Measurements from ENCODE around the gene MAP3K13. TPM values are rescaled to one million over a fixed set of nuclear protein-coding genes. Genes with fewer than 3 reads are reported as not detected.

MAP3K13 gene
- total and polyA plus RNA-seq, 2 donors (not counting 1 experiment from before 2014, with no cell fraction given), result 15.0 to 28.2 TPM

DNA sequence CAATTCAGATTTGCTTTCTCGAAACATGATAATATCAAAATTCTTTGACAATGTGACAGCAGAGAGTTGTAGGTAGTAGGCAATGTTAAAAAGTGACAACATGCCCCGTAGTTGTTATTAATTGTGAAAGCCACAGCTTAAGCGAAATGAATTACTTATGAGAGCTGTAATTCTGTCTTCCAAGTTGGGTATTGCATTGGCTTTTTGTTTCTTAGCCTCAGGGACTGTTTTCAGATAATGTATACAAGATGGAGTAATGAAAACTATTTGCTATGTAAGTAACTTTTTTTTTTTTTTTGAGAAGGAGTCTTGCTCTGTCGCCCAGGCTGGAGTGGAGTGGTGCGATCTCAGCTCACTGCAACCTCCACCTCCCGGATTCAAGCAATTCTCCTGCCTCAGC, 43.1 kb upstream of the MAP3K13 start:
- no peaks in the 10 kb centered on the region for H3K4me1 ChIP-seq (ENCODE audit: control insufficient read depth, extremely low read depth, insufficient read depth, low read length)
- H3K9ac ChIP-seq (ENCODE audit: insufficient read depth, low read length), result no peak overlapping the region
- no peaks in the 10 kb centered on the region for H3K27me3 ChIP-seq (ENCODE audit: control insufficient read depth, insufficient read depth, low read length)
- H2AFZ ChIP-seq (ENCODE audit: low read length), result no peak overlapping the region
- no peak for TF ChIP-seq EZH2 (IDR thresholded peaks at IDR 0.05; ENCODE audit: low read length, missing control alignments)
- no peak for TF ChIP-seq CTCF (conservative IDR thresholded peaks at IDR 0.05 in 1 of 2, IDR thresholded peaks at IDR 0.05 in 1 of 2; ENCODE audit: low read depth in 1 of 2, low read length in 2 of 2)
- H3K79me2 ChIP-seq (ENCODE audit: control insufficient read depth, insufficient read depth, low read length), result no peaks in the 10 kb centered on the region
- H3K9me3 ChIP-seq (ENCODE audit: control insufficient read depth, insufficient read depth, low read depth, low read length), result no peaks in the 10 kb centered on the region
- H3K36me3 ChIP-seq (ENCODE audit: control insufficient read depth, insufficient read depth, low read length), result no peaks in the 10 kb centered on the region
- H3K4me3 ChIP-seq (replicated peaks in 1 of 4; ENCODE audit: control extremely low read depth in 1 of 4, insufficient read depth in 1 of 4, low read depth in 3 of 4, low read length in 4 of 4), result no peak overlapping the region
- H3K27ac ChIP-seq (ENCODE audit: insufficient read depth, low read length), result no peak overlapping the region
- H3K4me2 ChIP-seq (ENCODE audit: extremely low read depth, insufficient read depth, low read length), result no peak overlapping the region
- no peak for DNase-seq (ENCODE audit: low read depth in 2 of 2)
- no peaks in the 10 kb centered on the region for H4K20me1 ChIP-seq (ENCODE audit: control insufficient read depth, extremely low read depth, insufficient read depth, low read length)

DNA sequence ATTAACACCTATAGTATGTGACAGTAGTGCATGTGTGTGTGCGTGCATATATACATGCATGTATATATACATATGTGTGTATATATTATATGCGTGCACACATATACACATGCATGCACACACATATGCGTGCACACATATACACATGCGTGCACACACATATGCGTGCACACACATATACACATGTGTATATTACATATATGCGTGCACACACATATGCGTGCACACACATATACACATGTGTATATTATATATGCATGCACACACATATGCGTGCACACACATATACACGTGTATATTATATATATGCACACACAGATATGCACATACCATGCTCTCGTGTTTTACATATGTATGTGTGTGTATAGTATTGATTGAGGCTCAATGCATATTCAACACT, 42.0 kb upstream of the MAP3K13 start:
- no peak overlapping the region for H2AFZ ChIP-seq (ENCODE audit: low read length)
- H3K27ac ChIP-seq (ENCODE audit: insufficient read depth, low read length), result no peak overlapping the region
- DNase-seq (ENCODE audit: low read depth in 2 of 2), result no peak
- H3K9me3 ChIP-seq (ENCODE audit: control insufficient read depth, insufficient read depth, low read depth, low read length), result no peaks in the 10 kb centered on the region
- H3K9ac ChIP-seq (ENCODE audit: insufficient read depth, low read length), result no peak overlapping the region
- H3K4me3 ChIP-seq (replicated peaks in 1 of 4; ENCODE audit: control extremely low read depth in 1 of 4, insufficient read depth in 1 of 4, low read depth in 3 of 4, low read length in 4 of 4), result no peak overlapping the region
- H4K20me1 ChIP-seq (ENCODE audit: control insufficient read depth, extremely low read depth, insufficient read depth, low read length), result no peaks in the 10 kb centered on the region
- H3K4me1 ChIP-seq (ENCODE audit: control insufficient read depth, extremely low read depth, insufficient read depth, low read length), result no peaks in the 10 kb centered on the region
- no peaks in the 10 kb centered on the region for H3K36me3 ChIP-seq (ENCODE audit: control insufficient read depth, insufficient read depth, low read length)
- H3K79me2 ChIP-seq (ENCODE audit: control insufficient read depth, insufficient read depth, low read length), result no peaks in the 10 kb centered on the region
- TF ChIP-seq CTCF (conservative IDR thresholded peaks at IDR 0.05 in 1 of 2, IDR thresholded peaks at IDR 0.05 in 1 of 2; ENCODE audit: low read depth in 1 of 2, low read length in 2 of 2), result no peak
- no peak for TF ChIP-seq EZH2 (IDR thresholded peaks at IDR 0.05; ENCODE audit: low read length, missing control alignments)
- no peaks in the 10 kb centered on the region for H3K27me3 ChIP-seq (ENCODE audit: control insufficient read depth, insufficient read depth, low read length)
- H3K4me2 ChIP-seq (ENCODE audit: extremely low read depth, insufficient read depth, low read length), result no peak overlapping the region

GRCh38 chr3:185322101-185322719, 40.7 kb upstream of the MAP3K13 start:
- Histone ChIP-seq H3K27me3 (ENCODE audit: control insufficient read depth, insufficient read depth, low read length) (no peaks in the 10 kb centered on the region), H3K9ac (ENCODE audit: insufficient read depth, low read length) (no peak overlapping the region), H3K4me2 (ENCODE audit: extremely low read depth, insufficient read depth, low read length) (no peak overlapping the region), H3K4me3 (replicated peaks in 1 of 4; ENCODE audit: control extremely low read depth in 1 of 4, insufficient read depth in 1 of 4, low read depth in 3 of 4, low read length in 4 of 4) (no peak overlapping the region), H3K79me2 (ENCODE audit: control insufficient read depth, insufficient read depth, low read length) (no peaks in the 10 kb centered on the region), H3K36me3 (ENCODE audit: control insufficient read depth, insufficient read depth, low read length) (no peaks in the 10 kb centered on the region), H3K27ac (ENCODE audit: insufficient read depth, low read length) (no peak overlapping the region), H3K4me1 (ENCODE audit: control insufficient read depth, extremely low read depth, insufficient read depth, low read length) (no peaks in the 10 kb centered on the region), H4K20me1 (ENCODE audit: control insufficient read depth, extremely low read depth, insufficient read depth, low read length) (no peaks in the 10 kb centered on the region), H2AFZ (ENCODE audit: low read length) (no peak overlapping the region), H3K9me3 (ENCODE audit: control insufficient read depth, insufficient read depth, low read depth, low read length) (no peaks in the 10 kb centered on the region)
- DNase-seq (ENCODE audit: low read depth in 2 of 2), result peak in 1 of 2 donors; percentile 11
- TF ChIP-seq EZH2 (IDR thresholded peaks at IDR 0.05; ENCODE audit: low read length, missing control alignments) (no peak), CTCF (conservative IDR thresholded peaks at IDR 0.05 in 1 of 2, IDR thresholded peaks at IDR 0.05 in 1 of 2; ENCODE audit: low read depth in 1 of 2, low read length in 2 of 2) (no peak)

Data from fibroblast of lung (primary cell).